HEK293 (cell line): Measurements from ENCODE around the gene SRPK1.

Source experiments
- CTCF ChIA-PET: fragments of 350-600 bp; formaldehyde crosslinking; extraction: SDS; loops from one replicate; lab custom pipeline; 2021; ENCODE audit warnings: antibody characterized with exemption; lab: Yijun Ruan, JAX
- POLR2A ChIA-PET: fragments of 300-600 bp; formaldehyde crosslinking; extraction: SDS; loops from one replicate; lab custom pipeline; 2020; ENCODE audit warnings: antibody characterized with exemption, inconsistent platforms; lab: Yijun Ruan, JAX
- H3K27ac ChIP-seq: fragments of 200-500 bp; sonication (Bioruptor generic); 2 replicates; pipeline ENCODE4 v1.5.1; 2014; ENCODE audit warnings: low read depth, low read length, control low read depth, inconsistent platforms; ENCODE audit errors: extremely low read depth
- H3K36me3 ChIP-seq, 2 experiments: fragments of 200-500 bp in 1 of 2; sonication (Bioruptor generic) in 1 of 2; 1 replicate in 1 of 2; 2 replicates in 1 of 2; pipeline ENCODE4 v1.5.1; 2014 to 2017; ENCODE audit warnings: inconsistent platforms in 2 of 2, low read length in 2 of 2; ENCODE audit not compliant: control insufficient read depth in 2 of 2, insufficient read depth in 1 of 2
- H3K4me1 ChIP-seq: fragments of 200-500 bp; sonication (Bioruptor generic); 2 replicates; pipeline ENCODE4 v1.5.1; 2014; ENCODE audit warnings: mild to moderate bottlenecking, low read length, inconsistent platforms; ENCODE audit not compliant: control insufficient read depth, insufficient read depth
- H3K4me3 ChIP-seq: 2 replicates; pipeline ENCODE4 v1.5.1; 2011; ENCODE audit warnings: low read depth, mild to moderate bottlenecking, control low read depth, low read length, moderate library complexity
- H3K9me3 ChIP-seq: fragments of 200-500 bp; sonication (Bioruptor generic); 2 replicates; pipeline ENCODE4 v1.5.1; 2014; ENCODE audit warnings: low read depth, low read length, inconsistent platforms; ENCODE audit not compliant: control insufficient read depth, insufficient read depth
- EGR2 ChIP-seq: fragments of 450-650 bp; formaldehyde crosslinking; IDR thresholded peaks from 2 replicates; pipeline ENCODE4 v1.5.1; 2016; ENCODE audit warnings: low read depth, missing biosample characterization, missing genetic modification characterization
- ZNF133 ChIP-seq: fragments of 450-650 bp; formaldehyde crosslinking; IDR thresholded peaks from 2 replicates; pipeline ENCODE4 v1.5.1; 2016; ENCODE audit warnings: missing biosample characterization, missing genetic modification characterization
- ZNF335 ChIP-seq: fragments of 450-650 bp; formaldehyde crosslinking; conservative IDR thresholded peaks from 2 replicates; pipeline ENCODE4 v1.5.1; 2016; ENCODE audit warnings: missing biosample characterization, missing genetic modification characterization
- ZNF391 ChIP-seq: fragments of 450-650 bp; formaldehyde crosslinking; IDR thresholded peaks from 2 replicates; pipeline ENCODE4 v1.5.1; 2016; ENCODE audit warnings: low read depth, missing biosample characterization, missing genetic modification characterization, borderline replicate concordance
- ZNF610 ChIP-seq: fragments of 450-650 bp; formaldehyde crosslinking; IDR thresholded peaks from 2 replicates; pipeline ENCODE4 v1.5.1; 2016; ENCODE audit warnings: missing biosample characterization, missing genetic modification characterization, borderline replicate concordance
- ZNF677 ChIP-seq: fragments of 450-650 bp; IDR thresholded peaks from 2 replicates; pipeline ENCODE4 v1.5.0; 2018; ENCODE audit warnings: missing biosample characterization, mild to moderate bottlenecking, missing genetic modification characterization, moderate library complexity
- TF ChIP-seq, protein P1 (sequence below): fragments of 450-650 bp; formaldehyde crosslinking; IDR thresholded peaks from 2 replicates; pipeline ENCODE4 v1.5.1; 2016; ENCODE audit warnings: missing biosample characterization, missing genetic modification characterization
- TF ChIP-seq, protein P2 (sequence below): fragments of 450-650 bp; formaldehyde crosslinking; IDR thresholded peaks from 2 replicates; pipeline ENCODE4 v1.5.1; 2017; ENCODE audit warnings: missing biosample characterization, missing genetic modification characterization

Gene SRPK1

DNA sequence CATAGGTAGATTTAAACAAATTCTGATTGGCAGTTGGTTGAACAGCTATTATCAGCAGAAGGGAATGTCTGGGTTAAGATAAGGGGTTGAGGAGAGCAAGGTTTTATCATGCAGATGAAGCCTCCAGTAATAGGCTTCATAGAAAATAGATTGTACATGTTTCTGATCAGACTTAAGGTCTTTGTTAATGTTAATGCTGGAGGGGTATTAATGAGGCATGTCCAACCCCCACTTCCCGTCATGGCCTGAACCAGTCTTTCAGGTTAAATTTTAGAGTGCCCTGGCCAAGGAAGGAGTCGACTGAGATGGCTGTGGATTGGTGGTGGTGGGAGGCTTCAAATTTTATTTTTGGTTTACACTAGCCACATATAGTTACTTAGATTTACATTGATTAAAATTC is 136.7 kb downstream of the SRPK1 start:
- POLR2A ChIA-PET, result no interaction called here
- no peaks in the 10 kb centered on the region for H3K36me3 ChIP-seq
- no peaks in the 10 kb centered on the region for H3K9me3 ChIP-seq
- no peak overlapping the region for H3K4me3 ChIP-seq
- no peak overlapping the region for H3K27ac ChIP-seq
- no peaks in the 10 kb centered on the region for H3K4me1 ChIP-seq
- CTCF ChIA-PET, result no interaction called here
- TF ChIP-seq ZNF391 (tag by site-specific recombination) (no peak), ZNF610 (tag by site-specific recombination) (no peak), ZNF133 (no peak), ZNF677 (no peak), EGR2 (tag by site-specific recombination) (no peak), ZNF335 (tag by site-specific recombination) (no peak)
- TF ChIP-seq, protein P1, sequence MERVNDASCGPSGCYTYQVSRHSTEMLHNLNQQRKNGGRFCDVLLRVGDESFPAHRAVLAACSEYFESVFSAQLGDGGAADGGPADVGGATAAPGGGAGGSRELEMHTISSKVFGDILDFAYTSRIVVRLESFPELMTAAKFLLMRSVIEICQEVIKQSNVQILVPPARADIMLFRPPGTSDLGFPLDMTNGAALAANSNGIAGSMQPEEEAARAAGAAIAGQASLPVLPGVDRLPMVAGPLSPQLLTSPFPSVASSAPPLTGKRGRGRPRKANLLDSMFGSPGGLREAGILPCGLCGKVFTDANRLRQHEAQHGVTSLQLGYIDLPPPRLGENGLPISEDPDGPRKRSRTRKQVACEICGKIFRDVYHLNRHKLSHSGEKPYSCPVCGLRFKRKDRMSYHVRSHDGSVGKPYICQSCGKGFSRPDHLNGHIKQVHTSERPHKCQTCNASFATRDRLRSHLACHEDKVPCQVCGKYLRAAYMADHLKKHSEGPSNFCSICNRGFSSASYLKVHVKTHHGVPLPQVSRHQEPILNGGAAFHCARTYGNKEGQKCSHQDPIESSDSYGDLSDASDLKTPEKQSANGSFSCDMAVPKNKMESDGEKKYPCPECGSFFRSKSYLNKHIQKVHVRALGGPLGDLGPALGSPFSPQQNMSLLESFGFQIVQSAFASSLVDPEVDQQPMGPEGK, result no peak
- TF ChIP-seq, protein P2, sequence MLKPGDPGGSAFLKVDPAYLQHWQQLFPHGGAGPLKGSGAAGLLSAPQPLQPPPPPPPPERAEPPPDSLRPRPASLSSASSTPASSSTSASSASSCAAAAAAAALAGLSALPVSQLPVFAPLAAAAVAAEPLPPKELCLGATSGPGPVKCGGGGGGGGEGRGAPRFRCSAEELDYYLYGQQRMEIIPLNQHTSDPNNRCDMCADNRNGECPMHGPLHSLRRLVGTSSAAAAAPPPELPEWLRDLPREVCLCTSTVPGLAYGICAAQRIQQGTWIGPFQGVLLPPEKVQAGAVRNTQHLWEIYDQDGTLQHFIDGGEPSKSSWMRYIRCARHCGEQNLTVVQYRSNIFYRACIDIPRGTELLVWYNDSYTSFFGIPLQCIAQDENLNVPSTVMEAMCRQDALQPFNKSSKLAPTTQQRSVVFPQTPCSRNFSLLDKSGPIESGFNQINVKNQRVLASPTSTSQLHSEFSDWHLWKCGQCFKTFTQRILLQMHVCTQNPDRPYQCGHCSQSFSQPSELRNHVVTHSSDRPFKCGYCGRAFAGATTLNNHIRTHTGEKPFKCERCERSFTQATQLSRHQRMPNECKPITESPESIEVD (tag by site-specific recombination), result no peak
